ENCODE measurements around the gene ZFR2.

Gene ZFR2

GRCh38 chr19:3785938-3786824, 82.7 kb downstream of the ZFR2 start, which contains the start of gene MATK:
Gene MATK, minus strand, starts transcription at chr19:3786381. Its CDS starts 1,246 bp downstream, at chr19:3785135.
- DNase-seq = no peak

GRCh38 chr19:3785451-3785937, 83.3 kb downstream of the ZFR2 start:
- DNase-seq = no peak

GRCh38 chr19:3784607-3785450, 84.0 kb downstream of the ZFR2 start:
- no peak for DNase-seq

GRCh38 chr19:3783660-3784584, 84.9 kb downstream of the ZFR2 start:
- DNase-seq = no peak

- no peak for DNase-seq
Measured at GRCh38 chr19:3782903-3783302, 85.9 kb downstream of the ZFR2 start.

- DNase-seq = no peak
Measured at GRCh38 chr19:3782330-3782729, 86.5 kb downstream of the ZFR2 start.

GRCh38 chr19:3781603-3782002, 87.2 kb downstream of the ZFR2 start:
- no peak for DNase-seq

GRCh38 chr19:3780786-3781304, 88.0 kb downstream of the ZFR2 start:
- DNase-seq = no peak

GRCh38 chr19:3778899-3779723, 89.7 kb downstream of the ZFR2 start:
- no peak for DNase-seq

- DNase-seq = no peak
Measured at GRCh38 chr19:3778104-3778867, 90.6 kb downstream of the ZFR2 start.

GRCh38 chr19:3776479-3777040, 92.3 kb downstream of the ZFR2 start:
- no peak for DNase-seq

GRCh38 chr19:3775831-3776230, 93.0 kb downstream of the ZFR2 start:
- no peak for DNase-seq

- no peak for DNase-seq
Measured at GRCh38 chr19:3775374-3775711, 93.5 kb downstream of the ZFR2 start.

- no peak for DNase-seq
Measured at GRCh38 chr19:3774621-3775373, 94.0 kb downstream of the ZFR2 start.

- DNase-seq = no peak
Measured at GRCh38 chr19:3773814-3774515, 94.9 kb downstream of the ZFR2 start.

GRCh38 chr19:3771906-3772455, 96.9 kb downstream of the ZFR2 start, which contains the start of gene RAX2:
Gene RAX2, minus strand, starts transcription at chr19:3772228. Its CDS starts 486 bp downstream, at chr19:3771742.
- no peak for DNase-seq

- no peak for DNase-seq
Measured at GRCh38 chr19:3771000-3771905, 97.6 kb downstream of the ZFR2 start.

All from femur (tissue), 1 donor.